H1 (cell line): Measurements from ENCODE around the gene ARL6IP1. TPM values are rescaled to one million over a fixed set of nuclear protein-coding genes. Genes with fewer than 3 reads are reported as not detected.
"Not testable (repeated sequence)": the region's sequence is repeated elsewhere in the genome, so short reads cannot be mapped to it uniquely, and the experiment has no call there.

Experiments used
- CTCF ChIA-PET: fragments of 300-600 bp; sonication (Branson Sonifier 250); formaldehyde crosslinking; loops from one replicate; lab custom pipeline; 2021; ENCODE audit not compliant: partially characterized antibody; lab: Charles Lee
- POLR2A ChIA-PET: fragments of 300-600 bp; sonication (Branson Sonifier 250); formaldehyde crosslinking; loops from one replicate; lab custom pipeline; 2021; ENCODE audit warnings: inconsistent platforms; ENCODE audit not compliant: partially characterized antibody; lab: Charles Lee
- DNase-seq, 2 experiments: peaks; one replicate each; pipeline versions ENCODE4 v3.0.0 to v3.0.0-alpha.2; 2010 to 2022; ENCODE audit warnings: low spot score in 2 of 2, low read depth in 1 of 2, mixed read lengths in 1 of 2
- FAIRE-seq: peaks from 2 replicates; lab custom pipeline; 2011; peaks lifted over from hg19 to GRCh38; lab: Jason Lieb, UNC
- H2AFZ ChIP-seq: 2 replicates; pipeline ENCODE4 v1.8.1; 2012; ENCODE audit warnings: low read length, inconsistent platforms
- H2AK5ac ChIP-seq: 2 replicates; pipeline ENCODE4 v1.6.1; 2013; ENCODE audit warnings: low read depth, low read length
- H2BK120ac ChIP-seq: replicated peaks from 2 replicates; pipeline ENCODE3; 2013; ENCODE audit warnings: low read depth, low read length, inconsistent platforms
- H2BK12ac ChIP-seq: 2 replicates; pipeline ENCODE4 v1.6.1; 2013; ENCODE audit warnings: low read depth, low read length
- H2BK15ac ChIP-seq: 2 replicates; pipeline ENCODE4 v1.6.1; 2013; ENCODE audit warnings: low read length
- H2BK20ac ChIP-seq: 2 replicates; pipeline ENCODE4 v1.6.1; 2013; ENCODE audit warnings: low read length
- H2BK5ac ChIP-seq: 2 replicates; pipeline ENCODE4 v1.6.1; 2013; ENCODE audit warnings: low read depth, low read length
- H3K14ac ChIP-seq: 2 replicates; pipeline ENCODE4 v1.6.1; 2013; ENCODE audit warnings: inconsistent platforms; ENCODE audit not compliant: insufficient read length
- H3K18ac ChIP-seq: 2 replicates; pipeline ENCODE4 v1.6.1; 2013; ENCODE audit warnings: low read length; ENCODE audit errors: extremely low read depth
- H3K23ac ChIP-seq: 2 replicates; pipeline ENCODE4 v1.6.1; 2013; ENCODE audit warnings: inconsistent platforms; ENCODE audit not compliant: insufficient read length
- H3K23me2 ChIP-seq: 2 replicates; pipeline ENCODE4 v1.6.1; 2013; ENCODE audit warnings: low read depth, low read length
- H3K27ac ChIP-seq: 2 replicates; pipeline ENCODE4 v1.6.1; 2011; ENCODE audit warnings: low read depth, low read length, inconsistent platforms
- H3K27me3 ChIP-seq, 4 experiments: replicated peaks in 1 of 4; 1 replicate in 1 of 4; 2 replicates in 3 of 4; pipeline versions ENCODE4 v1.6.1 to v1.8.1; 2011 to 2013; ENCODE audit warnings: low read length in 3 of 4, mild to moderate bottlenecking in 3 of 4, inconsistent platforms in 2 of 4, mixed read lengths in 2 of 4, moderate library complexity in 1 of 4; ENCODE audit not compliant: control insufficient read depth in 3 of 4, insufficient read depth in 3 of 4; ENCODE audit errors: extremely low read depth in 1 of 4
- H3K36me3 ChIP-seq, 4 experiments: 2 replicates each; pipeline versions ENCODE4 v1.6.1 to v1.8.1; 2011 to 2013; ENCODE audit warnings: mild to moderate bottlenecking in 4 of 4, low read length in 3 of 4, moderate library complexity in 2 of 4, control low read depth in 1 of 4, inconsistent platforms in 1 of 4; ENCODE audit not compliant: insufficient read depth in 4 of 4, control insufficient read depth in 2 of 4
- H3K4ac ChIP-seq: replicated peaks from 2 replicates; pipeline ENCODE3; 2013; ENCODE audit warnings: low read length, low read depth, mixed read lengths, inconsistent platforms; ENCODE audit not compliant: insufficient read length
- H3K4me1 ChIP-seq, 4 experiments: replicated peaks in 1 of 4; 1 replicate in 1 of 4; 2 replicates in 3 of 4; pipeline versions ENCODE4 v1.6.1 to v1.8.1; 2011 to 2013; ENCODE audit warnings: low read length in 3 of 4, inconsistent platforms in 2 of 4, mixed read lengths in 1 of 4; ENCODE audit not compliant: insufficient read depth in 4 of 4, control insufficient read depth in 3 of 4
- H3K4me2 ChIP-seq, 2 experiments: 2 replicates each; pipeline versions ENCODE4 v1.6.1 to v1.8.1; 2011 to 2013; ENCODE audit warnings: low read depth in 2 of 2, low read length in 2 of 2, control low read depth in 1 of 2, inconsistent platforms in 1 of 2, mild to moderate bottlenecking in 1 of 2; ENCODE audit not compliant: insufficient read depth in 1 of 2
- H3K4me3 ChIP-seq, 4 experiments: fragments of 200-600, 300-600 bp in 1 of 4; sonication (generic), shearing (Covaris generic), sonication (Bioruptor Twin) in 1 of 4; 2 replicates each; pipeline versions ENCODE4 v1.5.1 to v1.8.1; 2011 to 2016; ENCODE audit warnings: low read length in 4 of 4, low read depth in 3 of 4, control low read depth in 2 of 4, inconsistent platforms in 2 of 4, mild to moderate bottlenecking in 2 of 4, mixed read lengths in 1 of 4, moderate library complexity in 1 of 4; ENCODE audit not compliant: insufficient read depth in 2 of 4; ENCODE audit errors: extremely low read depth in 1 of 4
- H3K56ac ChIP-seq: replicated peaks from 2 replicates; pipeline ENCODE3; 2013; ENCODE audit warnings: low read depth, mild to moderate bottlenecking, mixed read lengths, low read length, inconsistent platforms; ENCODE audit not compliant: insufficient read length
- H3K79me1 ChIP-seq: 2 replicates; pipeline ENCODE4 v1.6.1; 2013; ENCODE audit warnings: low read depth, low read length, control low read depth
- H3K79me2 ChIP-seq, 2 experiments: 2 replicates each; pipeline versions ENCODE4 v1.6.1 to v1.8.1; 2012 to 2013; ENCODE audit warnings: low read length in 2 of 2, mild to moderate bottlenecking in 2 of 2, inconsistent platforms in 1 of 2; ENCODE audit not compliant: insufficient read depth in 2 of 2, control insufficient read depth in 1 of 2
- H3K9ac ChIP-seq, 4 experiments: replicated peaks in 1 of 4; 1 replicate in 1 of 4; 2 replicates in 3 of 4; pipeline versions ENCODE4 v1.6.1 to v1.8.1; 2011 to 2013; ENCODE audit warnings: low read depth in 3 of 4, low read length in 3 of 4, control low read depth in 2 of 4, mild to moderate bottlenecking in 2 of 4, moderate library complexity in 2 of 4, inconsistent platforms in 1 of 4; ENCODE audit errors: extremely low read depth in 1 of 4
- H3K9me3 ChIP-seq, 2 experiments: 2 replicates each; pipeline versions ENCODE4 v1.6.1 to v1.8.1; 2012 to 2013; ENCODE audit warnings: mild to moderate bottlenecking in 2 of 2, moderate library complexity in 2 of 2, control low read depth in 1 of 2, inconsistent platforms in 1 of 2, low read depth in 1 of 2, low read length in 1 of 2, mixed read lengths in 1 of 2; ENCODE audit not compliant: insufficient read depth in 2 of 2
- H4K20me1 ChIP-seq, 2 experiments: replicated peaks in 1 of 2; 2 replicates each; pipeline versions ENCODE3 to v1.8.1; 2011 to 2013; ENCODE audit warnings: inconsistent platforms in 2 of 2, low read length in 2 of 2, mild to moderate bottlenecking in 1 of 2; ENCODE audit not compliant: insufficient read depth in 2 of 2, control insufficient read depth in 1 of 2
- H4K5ac ChIP-seq: 2 replicates; pipeline ENCODE4 v1.6.1; 2013; ENCODE audit warnings: low read length, low read depth, mixed read lengths, inconsistent platforms; ENCODE audit not compliant: insufficient read length
- H4K8ac ChIP-seq: 2 replicates; pipeline ENCODE4 v1.8.0; 2013; ENCODE audit warnings: mild to moderate bottlenecking, moderate library complexity, low read length, inconsistent platforms; ENCODE audit not compliant: insufficient read depth; ENCODE audit errors: extremely low read depth
- H4K91ac ChIP-seq: replicated peaks from 2 replicates; pipeline ENCODE3; 2013; ENCODE audit warnings: low read length, mixed read lengths, inconsistent platforms; ENCODE audit not compliant: insufficient read length
- CTCF ChIP-seq, 3 experiments: IDR thresholded peaks; 1 replicate in 2 of 3; 2 replicates in 1 of 3; pipeline versions ENCODE4 v1.5.1 to v1.6.1; 2011; ENCODE audit warnings: low read length in 3 of 3, mild to moderate bottlenecking in 3 of 3, inconsistent platforms in 2 of 3, low read depth in 1 of 3, moderate library complexity in 1 of 3; ENCODE audit not compliant: insufficient read depth in 1 of 3; ENCODE audit errors: control extremely low read depth in 1 of 3
- RAD21 ChIP-seq, 2 experiments: IDR thresholded peaks in 1 of 2; conservative IDR thresholded peaks in 1 of 2; 2 replicates each; pipeline ENCODE4 v1.6.1; 2011; ENCODE audit warnings: low read depth in 2 of 2, low read length in 2 of 2, improper control_type of control experiment in 1 of 2, inconsistent platforms in 1 of 2, mild to moderate bottlenecking in 1 of 2, moderate library complexity in 1 of 2
- WGBS, 2 experiments: shearing (Covaris generic) in 1 of 2; methylation state at CpG; one replicate each; pipeline versions ENCODE4 v1.1.6 to v1.1.7; 2013 to 2015; ENCODE audit warnings: low lambda C conversion rate in 2 of 2, mixed read lengths in 2 of 2, inconsistent platforms in 1 of 2, low coverage in 1 of 2, missing lambda C conversion rate in 1 of 2; ENCODE audit not compliant: insufficient replicate concordance in 2 of 2, insufficient coverage in 1 of 2, insufficient read length in 1 of 2; ENCODE audit errors: extremely low coverage in 1 of 2, missing lambda C conversion rate in 1 of 2; 5-methylcytosine and 5-hydroxymethylcytosine counted together
- polyA plus RNA-seq, 7 experiments: library from polyadenylated mRNA; depleted of rRNA in 3 of 7; stranded (reverse) in 5 of 7; unstranded in 2 of 7; fragments of >200 nt in 5 of 7; fragments of 200-250 nt in 2 of 7; gene quantifications; 1 replicate in 5 of 7; 2 replicates in 1 of 7; 4 replicates in 1 of 7; pipeline versions ENCODE4 v1.2.1 to v1.2.3, GENCODE V29; 2011 to 2013; ENCODE audit warnings: missing spikeins in 2 of 7, mixed read lengths in 2 of 7
- total RNA-seq: library from RNA; stranded (reverse); fragmentation: NEBNext Ultra II Directional; extraction: Animal tissue kit (Norgen Biotek cat#: 25700); gene quantifications from 2 replicates; pipeline ENCODE4 v1.2.1, GENCODE V29; 2021

Gene ARL6IP1
- total and polyA plus RNA-seq, 2 of the 8 experiments (the other 6 are each of a cell fraction or from before 2014, with no cell fraction given) = 162 to 170 TPM

- H3K56ac ChIP-seq, POLR2A ChIA-PET, H2AK5ac ChIP-seq, H2BK12ac ChIP-seq, H3K9me3 ChIP-seq, H3K4ac ChIP-seq, H2BK5ac ChIP-seq, H3K14ac ChIP-seq, H3K27ac ChIP-seq, H3K79me1 ChIP-seq, H3K23ac ChIP-seq, H3K4me2 ChIP-seq, H4K5ac ChIP-seq, CTCF ChIA-PET, H4K91ac ChIP-seq, H3K9ac ChIP-seq, H3K4me1 ChIP-seq, H3K23me2 ChIP-seq, H2BK20ac ChIP-seq, H3K27me3 ChIP-seq, H3K79me2 ChIP-seq, H2BK15ac ChIP-seq, H4K8ac ChIP-seq, H3K36me3 ChIP-seq, H3K18ac ChIP-seq, H2BK120ac ChIP-seq, H4K20me1 ChIP-seq, H2AFZ ChIP-seq: not testable (repeated sequence)
- peak overlapping the region in 2 of 4 experiments; percentile 31 to 43; a peak in 4 of 8 replicates for H3K4me3 ChIP-seq
- peak in 2 of 3 experiments; percentile 24 to 41; a peak in 2 of 4 replicates for TF ChIP-seq CTCF (IDR thresholded peaks at IDR 0.05; ENCODE audit: control extremely low read depth in 1 of 3, insufficient read depth in 1 of 3, low read depth in 1 of 3, low read length in 3 of 3)
- TF ChIP-seq RAD21 (IDR thresholded peaks at IDR 0.05 in 1 of 2, conservative IDR thresholded peaks at IDR 0.05 in 1 of 2; ENCODE audit: low read depth in 2 of 2, low read length in 2 of 2) = peak; percentile 61 to 63
- 45% methylated on average over 13 of the region's 21 CpGs; no CpG with 5 or more reads in 1 of the 2 experiments for WGBS, 2 experiments
- DNase-seq (peak in 1 of 2 experiments; percentile 53), FAIRE-seq (peak; percentile 71)
Measured at GRCh38 chr16:18759598-18760520, 41.5 kb downstream of the ARL6IP1 start.
